Measurements from ENCODE around the gene QDPR.

The QDPR gene

GRCh38 chr4:17512973-17513665 lies 1.2 kb upstream of the QDPR start:
- H3K27me3 Mint-ChIP-seq, result peaks cover 12% of the 10 kb centered on the region
- H3K9me3 Mint-ChIP-seq, result no peaks in the 10 kb centered on the region
- peaks cover 20% of the 10 kb centered on the region for H3K36me3 Mint-ChIP-seq (ENCODE audit: low read depth)
- peaks cover 31% of the 10 kb centered on the region for H3K4me1 Mint-ChIP-seq (ENCODE audit: low read depth)
- peak overlapping the region; percentile 92 for H3K4me3 Mint-ChIP-seq
- peak overlapping the region; percentile 49 for H3K27ac Mint-ChIP-seq

GRCh38 chr4:17511509-17511949 lies 361 bp downstream of the QDPR start:
- peak overlapping the region; percentile 92 for H3K4me3 Mint-ChIP-seq
- H3K27me3 Mint-ChIP-seq, result no peaks in the 10 kb centered on the region
- H3K4me1 Mint-ChIP-seq (ENCODE audit: low read depth), result peaks cover 31% of the 10 kb centered on the region
- H3K36me3 Mint-ChIP-seq (ENCODE audit: low read depth), result peaks cover 29% of the 10 kb centered on the region
- peak overlapping the region; percentile 94 for H3K27ac Mint-ChIP-seq
- no peaks in the 10 kb centered on the region for H3K9me3 Mint-ChIP-seq

GRCh38 chr4:17511051-17511450 lies 839 bp downstream of the QDPR start:
- peaks cover 31% of the 10 kb centered on the region for H3K4me1 Mint-ChIP-seq (ENCODE audit: low read depth)
- H3K27me3 Mint-ChIP-seq, result no peaks in the 10 kb centered on the region
- peak overlapping the region; percentile 94 for H3K27ac Mint-ChIP-seq
- H3K9me3 Mint-ChIP-seq, result no peaks in the 10 kb centered on the region
- peak overlapping the region; percentile 92 for H3K4me3 Mint-ChIP-seq
- H3K36me3 Mint-ChIP-seq (ENCODE audit: low read depth), result peaks cover 32% of the 10 kb centered on the region

GRCh38 chr4:17510582-17510981 lies 1.3 kb downstream of the QDPR start:
- Mint-ChIP-seq H3K27me3 (no peaks in the 10 kb centered on the region), H3K9me3 (no peaks in the 10 kb centered on the region), H3K4me3 (peak overlapping the region; percentile 92), H3K36me3 (ENCODE audit: low read depth) (peaks cover 36% of the 10 kb centered on the region), H3K27ac (no peak overlapping the region), H3K4me1 (ENCODE audit: low read depth) (peaks cover 31% of the 10 kb centered on the region)

- Mint-ChIP-seq H3K9me3 (no peaks in the 10 kb centered on the region), H3K27ac (no peak overlapping the region), H3K36me3 (ENCODE audit: low read depth) (peaks cover 64% of the 10 kb centered on the region), H3K27me3 (no peaks in the 10 kb centered on the region), H3K4me3 (no peak overlapping the region), H3K4me1 (ENCODE audit: low read depth) (peaks cover 15% of the 10 kb centered on the region)
Measured at GRCh38 chr4:17504081-17504480, 7.8 kb downstream of the QDPR start.

GRCh38 chr4:17502756-17503155 lies 9.1 kb downstream of the QDPR start:
- Mint-ChIP-seq H3K27me3 (no peaks in the 10 kb centered on the region), H3K27ac (no peak overlapping the region), H3K9me3 (no peaks in the 10 kb centered on the region), H3K4me1 (ENCODE audit: low read depth) (peaks cover 14% of the 10 kb centered on the region), H3K4me3 (no peak overlapping the region), H3K36me3 (ENCODE audit: low read depth) (peaks cover 69% of the 10 kb centered on the region)

GRCh38 chr4:17500574-17500973 lies 11.3 kb downstream of the QDPR start:
- peaks cover 58% of the 10 kb centered on the region for H3K36me3 Mint-ChIP-seq (ENCODE audit: low read depth)
- H3K27ac Mint-ChIP-seq, result no peak overlapping the region
- H3K4me1 Mint-ChIP-seq (ENCODE audit: low read depth), result peaks cover 14% of the 10 kb centered on the region
- no peak overlapping the region for H3K4me3 Mint-ChIP-seq
- H3K27me3 Mint-ChIP-seq, result no peaks in the 10 kb centered on the region
- no peaks in the 10 kb centered on the region for H3K9me3 Mint-ChIP-seq

- Mint-ChIP-seq H3K4me1 (ENCODE audit: low read depth) (peaks cover 16% of the 10 kb centered on the region), H3K27ac (no peak overlapping the region), H3K9me3 (no peaks in the 10 kb centered on the region), H3K27me3 (no peaks in the 10 kb centered on the region), H3K36me3 (ENCODE audit: low read depth) (peaks cover 40% of the 10 kb centered on the region), H3K4me3 (no peak overlapping the region)
Measured at GRCh38 chr4:17497890-17498523, 13.9 kb downstream of the QDPR start.

GRCh38 chr4:17494258-17495190 lies 17.4 kb downstream of the QDPR start:
- Mint-ChIP-seq H3K36me3 (ENCODE audit: low read depth) (peaks cover 41% of the 10 kb centered on the region), H3K4me1 (ENCODE audit: low read depth) (peaks cover 10% of the 10 kb centered on the region), H3K27ac (peak overlapping the region; percentile 8), H3K4me3 (no peak overlapping the region), H3K9me3 (no peaks in the 10 kb centered on the region), H3K27me3 (no peaks in the 10 kb centered on the region)

- Mint-ChIP-seq H3K4me3 (no peak overlapping the region), H3K4me1 (ENCODE audit: low read depth) (peaks cover 10% of the 10 kb centered on the region), H3K27me3 (no peaks in the 10 kb centered on the region), H3K9me3 (no peaks in the 10 kb centered on the region), H3K36me3 (ENCODE audit: low read depth) (peaks cover 41% of the 10 kb centered on the region), H3K27ac (peak overlapping the region; percentile 8)
Measured at GRCh38 chr4:17493619-17494018, 18.3 kb downstream of the QDPR start.

- Mint-ChIP-seq H3K27me3 (no peaks in the 10 kb centered on the region), H3K27ac (no peak overlapping the region), H3K4me3 (no peak overlapping the region), H3K4me1 (ENCODE audit: low read depth) (peaks cover 10% of the 10 kb centered on the region), H3K9me3 (no peaks in the 10 kb centered on the region), H3K36me3 (ENCODE audit: low read depth) (peaks cover 39% of the 10 kb centered on the region)
Measured at GRCh38 chr4:17492876-17493275, 19.0 kb downstream of the QDPR start.

- no peaks in the 10 kb centered on the region for H3K27me3 Mint-ChIP-seq
Measured at GRCh38 chr4:17492058-17492741, 19.7 kb downstream of the QDPR start.

GRCh38 chr4:17491196-17491595 lies 20.7 kb downstream of the QDPR start:
- Mint-ChIP-seq H3K27ac (no peak overlapping the region), H3K4me1 (ENCODE audit: low read depth) (peaks cover 10% of the 10 kb centered on the region), H3K4me3 (no peak overlapping the region), H3K36me3 (ENCODE audit: low read depth) (peaks cover 42% of the 10 kb centered on the region), H3K27me3 (no peaks in the 10 kb centered on the region), H3K9me3 (no peaks in the 10 kb centered on the region)

More at GRCh38 chr4:17492058-17492741, 19.7 kb downstream of the QDPR start:
- H3K4me3 Mint-ChIP-seq, result no peak overlapping the region
- H3K27ac Mint-ChIP-seq, result no peak overlapping the region
- H3K36me3 Mint-ChIP-seq (ENCODE audit: low read depth), result peaks cover 33% of the 10 kb centered on the region
- no peaks in the 10 kb centered on the region for H3K9me3 Mint-ChIP-seq
- H3K4me1 Mint-ChIP-seq (ENCODE audit: low read depth), result peaks cover 10% of the 10 kb centered on the region

GRCh38 chr4:17490575-17491059 lies 21.3 kb downstream of the QDPR start:
- Mint-ChIP-seq H3K4me1 (ENCODE audit: low read depth) (peaks cover 10% of the 10 kb centered on the region), H3K27ac (no peak overlapping the region), H3K36me3 (ENCODE audit: low read depth) (peaks cover 46% of the 10 kb centered on the region), H3K9me3 (no peaks in the 10 kb centered on the region), H3K4me3 (no peak overlapping the region), H3K27me3 (no peaks in the 10 kb centered on the region)
